KMS-11 (cell line): ENCODE results near the gene SPTBN1.

Source experiments
- H2AFZ ChIP-seq: fragments of 200-600 bp; sonication (generic); 2 replicates; pipeline ENCODE4 v1.6.1; 2016; ENCODE audit warnings: antibody characterized with exemption, mixed run types, low read depth
- H3K27ac ChIP-seq: fragments of 200-600 bp; sonication (generic); 2 replicates; pipeline ENCODE4 v1.6.1; 2016; ENCODE audit warnings: mild to moderate bottlenecking, mixed run types
- H3K27me3 ChIP-seq: fragments of 200-600 bp; sonication (generic); 2 replicates; pipeline ENCODE4 v1.6.1; 2017; ENCODE audit warnings: mild to moderate bottlenecking, low read depth, mixed run types, moderate library complexity; ENCODE audit not compliant: insufficient read depth
- H3K36me3 ChIP-seq: fragments of 200-600 bp; sonication (generic); 2 replicates; pipeline ENCODE4 v1.6.1; 2017; ENCODE audit warnings: mild to moderate bottlenecking, mixed run types; ENCODE audit not compliant: insufficient read depth
- H3K4me1 ChIP-seq: fragments of 200-600 bp; sonication (generic); 2 replicates; pipeline ENCODE4 v1.6.1; 2016; ENCODE audit warnings: mild to moderate bottlenecking, low read depth, mixed run types; ENCODE audit not compliant: poor library complexity, severe bottlenecking
- H3K4me2 ChIP-seq: fragments of 200-600 bp; sonication (generic); 2 replicates; pipeline ENCODE4 v1.7.0; 2016; ENCODE audit warnings: mild to moderate bottlenecking, mixed run types
- H3K4me3 ChIP-seq: fragments of 200-600 bp; sonication (generic); IDR thresholded peaks from 2 replicates; pipeline ENCODE4 v1.6.1; 2017; ENCODE audit warnings: low read depth, low read length, mixed read lengths; ENCODE audit not compliant: insufficient read depth
- H3K79me2 ChIP-seq: fragments of 200-600 bp; sonication (generic); 2 replicates; pipeline ENCODE4 v1.6.1; 2016; ENCODE audit warnings: low read depth, mixed run types; ENCODE audit not compliant: insufficient read depth
- H3K9ac ChIP-seq: fragments of 200-600 bp; sonication (generic); 2 replicates; pipeline ENCODE4 v1.6.1; 2016; ENCODE audit warnings: mild to moderate bottlenecking, mixed run types
- H4K20me1 ChIP-seq: fragments of 200-600 bp; sonication (generic); 2 replicates; pipeline ENCODE4 v1.6.1; 2016; ENCODE audit warnings: mild to moderate bottlenecking, mixed run types; ENCODE audit not compliant: insufficient read depth
- TF ChIP-seq, protein P1 (sequence below): fragments of 200-600 bp; sonication (generic); conservative IDR thresholded peaks from 2 replicates; pipeline ENCODE4 v1.6.1; 2017; ENCODE audit warnings: low read depth, mild to moderate bottlenecking, antibody characterized with exemption, low read length, moderate library complexity, mixed read lengths

SPTBN1 gene

GRCh38 chr2:54546923-54547720 lies 91.0 kb downstream of the SPTBN1 start:
- no peaks in the 10 kb centered on the region for H3K36me3 ChIP-seq
- no peak overlapping the region for H3K9ac ChIP-seq
- peak overlapping the region; percentile 12; the same call in 1 of the 2 replicates for H3K4me2 ChIP-seq
- peaks cover 46% of the 10 kb centered on the region for H3K4me1 ChIP-seq
- no peaks in the 10 kb centered on the region for H3K79me2 ChIP-seq
- no peak overlapping the region for H2AFZ ChIP-seq
- H3K4me3 ChIP-seq = no peak overlapping the region
- TF ChIP-seq, protein P1, sequence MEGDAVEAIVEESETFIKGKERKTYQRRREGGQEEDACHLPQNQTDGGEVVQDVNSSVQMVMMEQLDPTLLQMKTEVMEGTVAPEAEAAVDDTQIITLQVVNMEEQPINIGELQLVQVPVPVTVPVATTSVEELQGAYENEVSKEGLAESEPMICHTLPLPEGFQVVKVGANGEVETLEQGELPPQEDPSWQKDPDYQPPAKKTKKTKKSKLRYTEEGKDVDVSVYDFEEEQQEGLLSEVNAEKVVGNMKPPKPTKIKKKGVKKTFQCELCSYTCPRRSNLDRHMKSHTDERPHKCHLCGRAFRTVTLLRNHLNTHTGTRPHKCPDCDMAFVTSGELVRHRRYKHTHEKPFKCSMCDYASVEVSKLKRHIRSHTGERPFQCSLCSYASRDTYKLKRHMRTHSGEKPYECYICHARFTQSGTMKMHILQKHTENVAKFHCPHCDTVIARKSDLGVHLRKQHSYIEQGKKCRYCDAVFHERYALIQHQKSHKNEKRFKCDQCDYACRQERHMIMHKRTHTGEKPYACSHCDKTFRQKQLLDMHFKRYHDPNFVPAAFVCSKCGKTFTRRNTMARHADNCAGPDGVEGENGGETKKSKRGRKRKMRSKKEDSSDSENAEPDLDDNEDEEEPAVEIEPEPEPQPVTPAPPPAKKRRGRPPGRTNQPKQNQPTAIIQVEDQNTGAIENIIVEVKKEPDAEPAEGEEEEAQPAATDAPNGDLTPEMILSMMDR = no peak
- no peaks in the 10 kb centered on the region for H3K27me3 ChIP-seq
- no peak overlapping the region for H3K27ac ChIP-seq
- no peaks in the 10 kb centered on the region for H4K20me1 ChIP-seq

DNA sequence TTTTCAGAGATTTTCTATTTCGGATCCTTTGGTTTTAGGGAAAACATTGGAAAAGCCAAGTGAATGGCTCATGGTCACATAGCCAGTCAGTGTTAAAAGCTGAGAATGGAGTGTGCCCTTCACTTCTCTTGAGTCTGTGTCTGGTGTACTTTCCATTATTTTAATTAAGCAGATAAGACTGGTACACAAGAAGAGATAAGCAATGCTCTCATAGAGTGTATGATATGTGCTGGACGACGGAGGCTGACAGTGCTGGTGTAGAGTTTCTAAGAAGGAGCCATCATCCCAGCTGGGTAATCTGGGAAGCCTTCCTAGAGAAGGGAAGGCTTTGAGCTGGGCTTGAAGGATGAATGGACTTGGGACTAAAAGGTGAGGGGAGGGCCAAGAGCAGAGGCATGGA lies 93.3 kb downstream of the SPTBN1 start:
- no peaks in the 10 kb centered on the region for H3K79me2 ChIP-seq
- no peaks in the 10 kb centered on the region for H3K27me3 ChIP-seq
- peaks cover 38% of the 10 kb centered on the region for H3K4me1 ChIP-seq
- H3K9ac ChIP-seq = no peak overlapping the region
- TF ChIP-seq, protein P1 = no peak
- no peaks in the 10 kb centered on the region for H3K36me3 ChIP-seq
- no peak overlapping the region for H2AFZ ChIP-seq
- no peak overlapping the region for H3K4me3 ChIP-seq
- H3K4me2 ChIP-seq = no peak overlapping the region
- H4K20me1 ChIP-seq = no peaks in the 10 kb centered on the region
- no peak overlapping the region for H3K27ac ChIP-seq

- no peak overlapping the region for H2AFZ ChIP-seq
- H3K79me2 ChIP-seq = no peaks in the 10 kb centered on the region; the same call in 1 of the 2 replicates
- no peak overlapping the region for H3K4me2 ChIP-seq
- H3K4me1 ChIP-seq = peaks cover 38% of the 10 kb centered on the region
- no peak overlapping the region for H3K27ac ChIP-seq
- TF ChIP-seq, protein P1 = no peak
- H3K27me3 ChIP-seq = no peaks in the 10 kb centered on the region
- H3K9ac ChIP-seq = no peak overlapping the region
- no peaks in the 10 kb centered on the region for H3K36me3 ChIP-seq
- no peaks in the 10 kb centered on the region for H4K20me1 ChIP-seq
- H3K4me3 ChIP-seq = no peak overlapping the region
Observed at GRCh38 chr2:54549917-54550518, 93.9 kb downstream of the SPTBN1 start.

GRCh38 chr2:54550547-54550946 lies 94.4 kb downstream of the SPTBN1 start:
- Histone ChIP-seq H3K36me3 (no peaks in the 10 kb centered on the region), H3K4me2 (no peak overlapping the region), H3K4me1 (peaks cover 38% of the 10 kb centered on the region), H3K79me2 (no peaks in the 10 kb centered on the region; the same call in 1 of the 2 replicates), H3K9ac (no peak overlapping the region), H3K27me3 (no peaks in the 10 kb centered on the region), H2AFZ (no peak overlapping the region), H3K4me3 (no peak overlapping the region), H3K27ac (no peak overlapping the region), H4K20me1 (no peaks in the 10 kb centered on the region)
- TF ChIP-seq, protein P1 = no peak
